Fibroblast of lung (primary cell): ENCODE data around the gene SP9. TPM values are rescaled to one million over a fixed set of nuclear protein-coding genes. Genes with fewer than 3 reads are reported as not detected.

Experiments
- DNase-seq, 2 donors: peaks; one replicate each; pipeline versions ENCODE4 v3.0.0 to v3.0.0-alpha.2; 2010; ENCODE audit warnings: low read depth in 2 of 2
- H2AFZ ChIP-seq: 2 replicates; pipeline ENCODE4 v1.5.1; 2012; ENCODE audit warnings: low read length, control low read depth, inconsistent platforms
- H3K27ac ChIP-seq: 2 replicates; pipeline ENCODE4 v1.5.1; 2011; ENCODE audit warnings: low read length, control low read depth; ENCODE audit not compliant: insufficient read depth
- H3K27me3 ChIP-seq: 2 replicates; pipeline ENCODE4 v1.5.1; 2011; ENCODE audit warnings: mild to moderate bottlenecking, low read length; ENCODE audit not compliant: control insufficient read depth, insufficient read depth
- H3K36me3 ChIP-seq: 2 replicates; pipeline ENCODE4 v1.5.1; 2011; ENCODE audit warnings: low read length; ENCODE audit not compliant: control insufficient read depth, insufficient read depth
- H3K4me1 ChIP-seq: 2 replicates; pipeline ENCODE4 v1.5.1; 2011; ENCODE audit warnings: low read length; ENCODE audit not compliant: control insufficient read depth, insufficient read depth; ENCODE audit errors: extremely low read depth
- H3K4me2 ChIP-seq: 2 replicates; pipeline ENCODE4 v1.5.1; 2011; ENCODE audit warnings: low read length, control low read depth; ENCODE audit not compliant: insufficient read depth; ENCODE audit errors: extremely low read depth
- H3K4me3 ChIP-seq, 4 experiments: fragments of 200-600 bp in 1 of 4; sonication (generic) in 1 of 4; replicated peaks in 1 of 4; 2 replicates each; pipeline ENCODE4 v1.5.1; 2011 to 2016; ENCODE audit warnings: low read length in 4 of 4, low read depth in 3 of 4, mild to moderate bottlenecking in 3 of 4, control low read depth in 2 of 4, inconsistent platforms in 1 of 4, mixed read lengths in 1 of 4; ENCODE audit not compliant: insufficient read depth in 1 of 4; ENCODE audit errors: control extremely low read depth in 1 of 4
- H3K79me2 ChIP-seq: 2 replicates; pipeline ENCODE4 v1.5.1; 2012; ENCODE audit warnings: mild to moderate bottlenecking, low read length, inconsistent platforms; ENCODE audit not compliant: control insufficient read depth, insufficient read depth
- H3K9ac ChIP-seq: 2 replicates; pipeline ENCODE4 v1.5.1; 2011; ENCODE audit warnings: mild to moderate bottlenecking, low read length, control low read depth; ENCODE audit not compliant: insufficient read depth
- H3K9me3 ChIP-seq: 2 replicates; pipeline ENCODE4 v1.5.1; 2012; ENCODE audit warnings: low read depth, low read length; ENCODE audit not compliant: control insufficient read depth, insufficient read depth
- H4K20me1 ChIP-seq: 2 replicates; pipeline ENCODE4 v1.5.1; 2011; ENCODE audit warnings: low read length; ENCODE audit not compliant: control insufficient read depth, insufficient read depth; ENCODE audit errors: extremely low read depth
- CTCF ChIP-seq, 2 donors: IDR thresholded peaks in 1 of 2; conservative IDR thresholded peaks in 1 of 2; 1 replicate in 1 of 2; 2 replicates in 1 of 2; pipeline ENCODE4 v1.5.1; 2011 to 2012; ENCODE audit warnings: low read length in 2 of 2, control low read depth in 1 of 2, inconsistent platforms in 1 of 2, low read depth in 1 of 2, mild to moderate bottlenecking in 1 of 2
- EZH2 ChIP-seq: IDR thresholded peaks from 2 replicates; pipeline ENCODE4 v1.5.1; 2012; ENCODE audit warnings: low read length, control low read depth, mild to moderate bottlenecking; ENCODE audit errors: missing control alignments
- polyA plus RNA-seq, 2 donors: library from polyadenylated mRNA; depleted of rRNA in 1 of 2; stranded (reverse) in 1 of 2; unstranded in 1 of 2; fragments of >200 nt; gene quantifications; 2 replicates each; pipeline ENCODE4 v1.2.1, GENCODE V29; 2011 to 2012; ENCODE audit warnings: missing spikeins in 1 of 2
- total RNA-seq: library from RNA; depleted of rRNA; stranded (reverse); fragments of >200 nt; gene quantifications from 2 replicates; pipeline ENCODE4 v1.2.1, GENCODE V29; 2014

The SP9 gene
- total and polyA plus RNA-seq, 2 donors (not counting 1 experiment from before 2014, with no cell fraction given): not detected

GRCh38 chr2:174383796-174384195 is 49.0 kb downstream of the SP9 start:
- no peak overlapping the region for H3K9ac ChIP-seq
- H3K27me3 ChIP-seq: no peaks in the 10 kb centered on the region
- no peak overlapping the region for H3K4me2 ChIP-seq
- no peak overlapping the region for H3K27ac ChIP-seq
- H4K20me1 ChIP-seq: no peaks in the 10 kb centered on the region
- no peak overlapping the region for H3K4me3 ChIP-seq
- H2AFZ ChIP-seq: no peak overlapping the region
- TF ChIP-seq EZH2: no peak
- no peak for TF ChIP-seq CTCF (conservative IDR thresholded peaks at IDR 0.05 in 1 of 2, IDR thresholded peaks at IDR 0.05 in 1 of 2; ENCODE audit: low read depth in 1 of 2, low read length in 2 of 2)
- H3K79me2 ChIP-seq: peaks cover 1% of the 10 kb centered on the region
- H3K9me3 ChIP-seq: no peaks in the 10 kb centered on the region
- H3K36me3 ChIP-seq: no peaks in the 10 kb centered on the region
- DNase-seq: no peak
- no peaks in the 10 kb centered on the region for H3K4me1 ChIP-seq

- Histone ChIP-seq H3K27me3 (no peaks in the 10 kb centered on the region), H4K20me1 (no peaks in the 10 kb centered on the region), H3K9ac (no peak overlapping the region), H3K9me3 (no peaks in the 10 kb centered on the region), H3K4me3 (no peak overlapping the region), H3K27ac (no peak overlapping the region), H2AFZ (no peak overlapping the region), H3K4me2 (no peak overlapping the region), H3K36me3 (no peaks in the 10 kb centered on the region), H3K4me1 (no peaks in the 10 kb centered on the region), H3K79me2 (peaks cover 1% of the 10 kb centered on the region)
- TF ChIP-seq EZH2 (no peak), CTCF (conservative IDR thresholded peaks at IDR 0.05 in 1 of 2, IDR thresholded peaks at IDR 0.05 in 1 of 2; ENCODE audit: low read depth in 1 of 2, low read length in 2 of 2) (no peak)
- DNase-seq: no peak
Measured at GRCh38 chr2:174385201-174385600, 50.4 kb downstream of the SP9 start.

Other genes starting within 250 kb of the SP9 start
- 70.4 and 74.3 TPM in 2 replicates for gene OLA1, start 86.4 kb upstream of the SP9 start, total RNA-seq
- 91.4 and 122 TPM in 2 replicates for gene OLA1, start 86.4 kb upstream of the SP9 start, polyA plus RNA-seq
- gene SCRN3, start 60.8 kb downstream of the SP9 start, total RNA-seq: 33.4 and 39.1 TPM in 2 replicates
- gene SCRN3, start 60.8 kb downstream of the SP9 start, polyA plus RNA-seq: 24.5 and 29.2 TPM in 2 replicates
- gene GPR155, start 152.1 kb downstream of the SP9 start, total RNA-seq: 4.4 and 6.4 TPM in 2 replicates
- 2.3 and 5.1 TPM in 2 replicates for gene GPR155, start 152.1 kb downstream of the SP9 start, polyA plus RNA-seq